RWPE2 (cell line): Measurements from ENCODE around the gene C1orf174.
A peak's percentile ranks its signal among the peaks of the same experiment; 100 is the strongest.

ENCODE experiments used
- ATAC-seq: fragments of 200-7000 bp; cut with Tn5 transposase; 3 replicates; pipeline ENCODE4 v1.9.1; 2021; ENCODE audit warnings: low read depth
- DNase-seq: peaks from one replicate; pipeline ENCODE4 v3.0.0-alpha.2; 2020; ENCODE audit warnings: low spot score
- H3K27ac ChIP-seq: fragments of 450-650 bp; 2 replicates; pipeline ENCODE4 v1.5.1; 2017; ENCODE audit warnings: mild to moderate bottlenecking; ENCODE audit not compliant: poor library complexity, severe bottlenecking
- H3K27me3 ChIP-seq: fragments of 250-450 bp; sonication (Bioruptor Pico); 2 replicates; pipeline ENCODE4 v1.5.1; 2021; ENCODE audit warnings: mild to moderate bottlenecking, moderate library complexity; ENCODE audit not compliant: insufficient read depth, poor library complexity, severe bottlenecking
- H3K36me3 ChIP-seq: fragments of 250-450 bp; sonication (Bioruptor Pico); 2 replicates; pipeline ENCODE4 v1.5.1; 2020; ENCODE audit warnings: low read depth, mild to moderate bottlenecking, moderate library complexity
- H3K4me1 ChIP-seq: fragments of 250-450 bp; sonication (Bioruptor Pico); 2 replicates; pipeline ENCODE4 v1.5.1; 2021; ENCODE audit warnings: mild to moderate bottlenecking, moderate library complexity; ENCODE audit not compliant: insufficient read depth, poor library complexity, severe bottlenecking
- H3K4me3 ChIP-seq: fragments of 250-450 bp; sonication (Bioruptor Pico); 2 replicates; pipeline ENCODE4 v1.5.1; 2021; ENCODE audit warnings: mild to moderate bottlenecking, moderate library complexity; ENCODE audit not compliant: severe bottlenecking
- H3K9me3 ChIP-seq: fragments of 250-450 bp; sonication (Bioruptor Pico); 2 replicates; pipeline ENCODE4 v1.5.1; 2021; ENCODE audit warnings: mild to moderate bottlenecking, moderate library complexity; ENCODE audit not compliant: severe bottlenecking
- CTCF ChIP-seq: fragments of 450-650 bp; IDR thresholded peaks from one replicate; pipeline ENCODE4 v1.5.1; 2017; ENCODE audit warnings: mild to moderate bottlenecking, moderate library complexity; ENCODE audit not compliant: poor library complexity, severe bottlenecking

Gene C1orf174

DNA sequence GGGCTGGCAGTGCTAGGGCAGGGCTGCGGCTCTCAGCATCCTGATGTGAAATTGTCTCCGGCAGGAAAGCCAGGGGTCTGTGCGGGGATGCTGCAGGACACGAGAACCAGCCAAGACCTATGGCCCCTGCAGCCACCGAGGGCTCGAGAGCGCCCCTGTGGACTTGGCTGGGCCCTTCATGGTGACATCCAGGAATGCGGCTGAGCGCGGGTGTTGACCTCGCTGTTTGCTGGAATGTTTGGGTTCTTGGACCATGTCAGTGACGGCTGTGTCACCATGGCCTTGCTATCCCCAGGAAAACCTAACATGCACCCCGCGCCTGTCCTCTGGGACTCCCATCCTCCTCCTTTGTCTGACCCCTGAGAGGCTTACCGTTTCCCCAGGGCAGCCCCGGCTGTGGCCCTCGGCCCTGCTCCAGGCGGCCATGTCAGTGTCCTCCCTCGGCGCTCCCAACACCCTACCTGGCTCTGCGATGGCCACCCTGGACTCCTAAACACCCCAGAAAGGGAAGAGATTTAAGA, 14.3 kb upstream of the C1orf174 start:
- TF ChIP-seq CTCF = no peak
- Histone ChIP-seq H3K4me3 (no peak overlapping the region), H3K36me3 (no peaks in the 10 kb centered on the region), H3K4me1 (no peaks in the 10 kb centered on the region), H3K27ac (no peak overlapping the region), H3K9me3 (no peaks in the 10 kb centered on the region), H3K27me3 (no peaks in the 10 kb centered on the region)
- ATAC-seq = no peak
- no peak for DNase-seq

GRCh38 chr1:3912809-3913685, 13.0 kb upstream of the C1orf174 start:
- no peak overlapping the region for H3K27ac ChIP-seq
- DNase-seq (no peak), ATAC-seq (no peak)
- H3K27me3 ChIP-seq = no peaks in the 10 kb centered on the region
- TF ChIP-seq CTCF = no peak
- H3K4me1 ChIP-seq = no peaks in the 10 kb centered on the region
- H3K9me3 ChIP-seq = no peaks in the 10 kb centered on the region
- no peaks in the 10 kb centered on the region for H3K36me3 ChIP-seq
- no peak overlapping the region for H3K4me3 ChIP-seq

GRCh38 chr1:3911981-3912808, 12.1 kb upstream of the C1orf174 start:
- Histone ChIP-seq H3K4me3 (no peak overlapping the region), H3K4me1 (no peaks in the 10 kb centered on the region), H3K27me3 (no peaks in the 10 kb centered on the region), H3K9me3 (no peaks in the 10 kb centered on the region), H3K27ac (no peak overlapping the region), H3K36me3 (no peaks in the 10 kb centered on the region)
- DNase-seq (no peak), ATAC-seq (no peak)
- TF ChIP-seq CTCF = no peak

- no peaks in the 10 kb centered on the region for H3K27me3 ChIP-seq
- ATAC-seq (peak; percentile 93), DNase-seq (peak; percentile 74)
- H3K27ac ChIP-seq = no peak overlapping the region
- no peaks in the 10 kb centered on the region for H3K4me1 ChIP-seq
- no peak overlapping the region for H3K4me3 ChIP-seq
- TF ChIP-seq CTCF = peak; percentile 85
- H3K9me3 ChIP-seq = no peaks in the 10 kb centered on the region
- H3K36me3 ChIP-seq = no peaks in the 10 kb centered on the region
Observed at GRCh38 chr1:3910857-3911845, 11.1 kb upstream of the C1orf174 start.
